HG02973 (cell line): Measurements from ENCODE around the gene CPXM1.
"Not testable (repeated sequence)": the region's sequence is repeated elsewhere in the genome, so short reads cannot be mapped to it uniquely, and the experiment has no call there.

ENCODE experiments used
- ATAC-seq: cut with Tn5 transposase; IDR thresholded peaks from one replicate; pipeline ENCODE4 v1.9.1; 2021; ENCODE audit warnings: moderate library complexity; ENCODE audit not compliant: unreplicated experiment

The CPXM1 gene

DNA sequence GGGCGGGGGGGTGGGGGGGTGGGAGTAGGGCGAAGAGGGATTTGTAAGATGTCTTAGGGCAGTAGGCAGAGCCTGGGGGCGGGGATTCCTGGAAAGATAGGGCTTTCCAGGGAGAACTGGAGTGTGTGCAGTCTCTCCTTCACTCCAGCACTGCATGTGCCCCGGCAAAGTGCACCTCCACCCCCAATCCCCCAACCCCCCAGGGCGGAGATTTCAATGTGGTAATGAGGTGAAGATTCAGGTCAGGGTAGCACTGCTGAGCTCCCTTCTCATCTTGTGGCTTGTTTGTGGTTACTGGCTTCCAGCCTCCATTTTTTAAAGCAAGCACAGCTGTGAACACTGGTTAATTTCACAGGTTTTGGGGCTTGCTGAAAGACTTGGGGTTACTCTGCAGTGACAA is 21.6 kb upstream of the CPXM1 start:
- no peak for ATAC-seq

DNA sequence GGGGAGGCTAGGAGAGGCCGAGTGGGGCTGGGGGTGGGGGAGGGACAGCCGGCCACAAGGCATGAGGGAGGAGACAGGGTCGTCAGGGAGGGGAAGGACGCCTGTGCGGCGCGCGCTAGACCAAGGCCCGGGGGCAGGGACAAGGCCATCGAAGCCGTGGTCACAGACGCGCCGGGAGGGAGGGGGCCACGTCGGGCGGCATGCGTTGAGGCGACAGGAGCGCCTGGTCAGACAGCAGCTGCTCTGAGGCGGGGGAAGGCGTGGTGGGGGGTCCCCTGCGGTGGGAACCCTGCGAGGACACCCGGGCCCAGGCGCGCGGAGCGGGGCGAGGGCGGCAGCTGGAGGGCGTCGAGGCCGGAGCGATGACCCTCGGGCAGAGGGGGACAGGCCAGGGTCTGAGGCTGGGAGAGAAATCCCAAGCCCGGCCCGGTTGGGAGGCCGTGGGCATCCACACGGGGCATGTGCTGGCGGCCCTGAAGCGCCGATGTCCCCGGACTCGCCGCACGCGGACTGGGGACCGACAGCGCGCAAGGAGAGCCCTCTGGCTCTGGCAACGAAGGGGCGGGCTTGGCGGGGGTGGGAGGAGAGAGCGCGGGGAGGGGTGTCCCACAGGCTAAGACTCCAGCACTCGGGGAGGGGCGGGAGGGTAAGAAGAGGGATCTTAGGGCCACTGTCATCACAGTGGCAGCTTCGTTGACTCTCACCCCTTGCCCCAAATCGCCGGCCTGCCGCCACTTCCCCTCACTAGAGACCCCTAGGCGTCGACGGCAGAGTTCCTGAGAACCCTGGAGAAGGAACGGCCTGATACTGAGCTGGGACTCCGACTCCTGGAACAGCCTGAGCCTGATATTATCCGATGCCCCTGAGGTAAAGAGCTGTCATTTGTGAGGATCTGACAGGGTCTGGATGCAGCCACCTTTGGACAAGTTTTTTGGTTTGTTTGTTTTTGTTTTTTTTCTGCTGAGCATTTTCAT is 20.8 kb upstream of the CPXM1 start:
- no peak for ATAC-seq

DNA sequence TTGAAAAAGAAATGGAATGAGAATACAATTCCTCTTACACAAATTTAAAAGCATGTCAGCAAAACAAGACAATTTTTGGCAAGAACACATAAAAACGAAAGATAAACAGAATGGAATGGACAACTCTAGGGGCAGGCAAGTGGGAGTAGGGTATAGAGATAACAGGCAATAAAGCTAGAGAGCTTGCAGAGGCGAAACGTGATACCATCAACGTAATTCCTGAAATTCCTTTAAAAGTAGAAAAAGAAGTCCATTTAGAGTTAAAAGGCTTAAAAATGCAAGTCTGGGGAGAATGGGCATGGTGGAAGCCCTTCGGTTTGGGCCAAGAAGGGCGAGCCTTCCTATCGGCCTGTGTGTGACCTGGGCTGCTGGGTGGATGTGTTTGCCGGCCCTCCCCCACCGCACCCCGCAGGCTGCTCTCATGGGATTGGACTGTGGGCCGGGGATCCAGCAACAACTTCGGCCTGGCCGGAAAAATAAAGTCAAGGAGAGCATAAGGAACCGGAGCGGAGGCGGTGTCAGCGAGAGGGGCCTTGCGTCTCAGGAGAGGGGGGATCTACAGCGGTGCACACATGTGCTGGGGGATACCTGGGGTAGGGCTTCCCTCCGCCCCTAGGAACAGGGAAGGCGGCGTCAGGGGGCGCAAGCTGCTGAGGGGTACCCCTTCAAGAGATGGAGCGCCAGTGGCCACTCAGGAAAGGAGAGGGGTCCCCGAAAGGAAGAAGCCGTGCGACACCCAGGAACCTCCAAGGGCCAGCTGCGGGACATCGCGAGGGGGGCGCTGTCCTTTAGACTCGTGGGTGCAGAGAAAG is 19.9 kb upstream of the CPXM1 start:
- no peak for ATAC-seq

DNA sequence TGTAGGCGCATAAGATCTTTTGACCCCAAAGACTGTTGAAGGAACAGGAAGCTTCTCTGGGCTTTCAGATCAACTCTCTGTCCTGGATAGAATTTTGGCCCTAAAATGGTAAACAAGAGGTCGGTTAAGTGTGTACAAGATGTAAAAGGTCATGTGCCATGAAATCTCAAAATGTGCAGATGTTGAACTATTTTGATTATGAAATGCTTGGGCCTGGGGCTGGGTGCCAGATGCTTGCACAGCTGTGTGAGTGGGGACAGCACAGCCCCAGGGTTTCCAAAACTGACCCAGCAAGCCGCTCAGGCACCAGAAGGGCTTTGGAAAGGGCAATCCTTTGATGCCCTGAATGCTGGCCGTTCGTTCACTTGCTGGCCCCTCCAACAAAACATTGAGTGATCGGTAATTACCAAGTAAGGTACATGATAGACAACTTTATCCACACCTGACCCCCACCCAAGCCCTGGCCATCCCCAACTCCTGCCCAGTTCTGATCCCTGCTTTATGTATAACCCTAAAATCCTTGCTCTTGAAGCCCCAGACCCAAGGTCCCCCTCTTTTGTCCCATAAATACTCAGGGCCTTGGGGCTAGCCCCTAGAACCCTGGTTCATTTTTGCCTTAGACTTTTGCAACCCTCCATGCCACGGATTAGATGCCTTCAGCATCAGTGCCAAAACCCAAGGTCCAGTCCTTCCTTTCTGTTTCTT is 17.6 kb upstream of the CPXM1 start:
- ATAC-seq: no peak

DNA sequence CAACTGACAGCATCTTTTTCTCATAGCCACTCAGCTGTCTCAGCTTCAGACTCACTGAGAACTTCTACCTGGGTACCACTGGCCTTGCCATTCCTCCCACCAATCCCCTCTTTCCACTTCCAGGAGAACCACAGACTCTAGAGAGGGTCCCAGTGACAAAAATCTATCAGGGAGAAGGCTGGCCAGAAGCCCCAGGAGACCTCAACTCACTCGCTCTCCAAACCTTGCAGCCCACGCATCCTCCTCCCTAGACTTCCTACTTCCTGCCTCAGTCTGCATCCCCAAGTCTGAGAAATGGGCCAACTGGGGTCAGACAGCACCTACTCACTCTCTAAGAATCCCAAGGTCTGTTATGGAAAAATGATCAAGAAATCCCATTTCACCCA is 16.9 kb upstream of the CPXM1 start:
- ATAC-seq: no peak

DNA sequence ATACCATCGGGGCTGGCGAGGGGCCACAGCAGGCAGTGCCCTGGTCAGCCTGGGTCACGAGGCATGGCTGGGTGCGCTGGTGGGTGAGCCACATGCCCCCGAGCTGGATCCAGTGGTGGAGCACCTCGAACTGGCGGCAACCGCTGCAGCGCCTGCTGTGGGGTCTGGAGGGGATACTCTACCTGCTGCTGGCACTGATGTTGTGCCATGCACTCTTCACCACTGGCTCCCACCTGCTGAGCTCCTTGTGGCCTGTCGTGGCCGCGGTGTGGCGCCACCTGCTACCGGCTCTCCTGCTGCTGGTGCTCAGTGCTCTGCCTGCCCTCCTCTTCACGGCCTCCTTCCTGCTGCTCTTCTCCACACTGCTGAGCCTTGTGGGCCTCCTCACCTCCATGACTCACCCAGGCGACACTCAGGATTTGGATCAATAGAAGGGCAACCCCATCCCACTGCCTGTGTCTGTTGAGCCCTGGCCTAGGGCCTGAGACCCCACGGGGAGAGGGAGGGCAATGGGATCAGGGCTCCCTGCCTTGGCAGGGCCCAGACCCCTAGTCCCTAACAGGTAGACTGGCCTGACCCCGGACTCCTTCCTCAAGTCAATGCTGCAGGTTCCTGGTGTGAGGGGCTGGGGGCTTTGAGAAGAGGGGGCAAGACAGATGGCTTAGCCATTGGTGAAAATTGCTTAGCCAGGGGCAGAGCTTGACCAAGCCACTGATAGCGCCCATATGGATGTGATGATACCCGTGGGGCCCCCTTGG is 16.3 kb upstream of the CPXM1 start:
- ATAC-seq: no peak

DNA sequence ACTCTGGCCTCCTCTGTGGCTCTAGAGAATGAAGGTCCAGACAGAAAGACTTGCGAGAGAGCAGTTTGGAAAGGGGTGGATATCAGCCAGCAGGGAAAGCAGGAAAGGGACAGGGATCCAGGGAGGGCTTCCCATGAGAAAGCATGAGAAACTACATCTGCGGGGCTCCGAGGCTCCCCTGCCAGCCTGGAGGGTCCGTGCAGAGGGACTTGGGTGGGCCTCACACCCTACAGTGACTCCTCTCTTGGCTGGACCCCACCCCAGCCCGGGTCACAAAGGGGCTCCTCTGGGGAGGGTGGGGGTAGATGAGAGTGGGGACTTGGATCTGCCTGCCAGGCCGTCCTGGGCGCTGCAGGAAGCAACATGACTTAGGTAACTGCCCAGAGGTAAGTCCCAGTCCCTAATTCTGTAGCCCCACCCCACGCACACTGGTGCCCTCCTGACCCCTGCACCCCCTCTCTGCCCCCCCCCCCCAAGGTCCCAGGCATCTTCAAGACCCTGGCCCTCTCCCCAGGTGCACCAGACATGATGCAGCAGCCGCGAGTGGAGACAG is 15.7 kb upstream of the CPXM1 start, which contains the start of gene TMEM239:
TSS of gene TMEM239 (plus strand) at position 335 of the 553 bp plus-strand sequence. CDS start at position 526, 191 bp downstream.
- ATAC-seq: no peak

DNA sequence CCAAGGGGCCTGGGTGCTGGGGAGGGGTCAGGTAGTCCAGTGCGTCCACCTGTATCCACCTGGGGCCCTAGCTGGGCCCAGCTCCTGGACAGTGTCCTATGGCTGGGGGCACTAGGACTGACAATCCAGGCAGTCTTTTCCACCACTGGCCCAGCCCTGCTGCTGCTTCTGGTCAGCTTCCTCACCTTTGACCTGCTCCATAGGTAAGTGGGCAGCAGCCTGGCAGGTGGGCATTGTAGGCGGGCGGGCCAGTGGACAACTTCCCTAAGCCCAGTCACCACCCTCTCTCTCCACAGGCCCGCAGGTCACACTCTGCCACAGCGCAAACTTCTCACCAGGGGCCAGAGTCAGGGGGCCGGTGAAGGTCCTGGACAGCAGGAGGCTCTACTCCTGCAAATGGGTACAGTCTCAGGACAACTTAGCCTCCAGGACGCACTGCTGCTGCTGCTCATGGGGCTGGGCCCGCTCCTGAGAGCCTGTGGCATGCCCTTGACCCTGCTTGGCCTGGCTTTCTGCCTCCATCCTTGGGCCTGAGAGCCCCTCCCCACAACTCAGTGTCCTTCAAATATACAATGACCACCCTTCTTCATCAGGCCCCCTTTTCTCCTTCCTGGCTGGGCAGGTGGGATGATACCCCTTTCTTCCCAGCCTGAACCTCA is 14.9 kb upstream of the CPXM1 start:
- no peak for ATAC-seq

DNA sequence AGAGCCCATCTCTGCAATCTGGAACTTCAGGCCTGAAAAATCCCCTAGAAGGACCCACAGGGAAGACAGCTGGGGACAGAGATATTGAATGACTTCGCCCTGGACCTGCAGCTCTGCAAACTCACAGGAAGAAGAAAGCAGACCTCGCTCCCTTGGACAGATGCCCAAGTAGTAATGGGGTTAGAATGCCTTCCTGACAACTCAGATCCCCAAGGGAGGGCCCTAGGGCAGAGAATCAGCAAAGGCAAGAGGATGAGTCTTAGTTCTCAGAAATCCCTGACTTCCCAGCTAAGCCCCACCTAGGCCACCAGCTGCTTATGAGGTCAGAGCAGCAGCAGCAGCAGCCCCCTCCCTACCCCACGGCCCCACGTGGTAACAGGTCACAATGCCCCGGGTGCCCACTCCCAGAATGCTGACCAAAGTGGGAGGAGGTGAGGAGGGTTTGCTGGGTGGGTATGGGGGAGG is 14.2 kb upstream of the CPXM1 start, which contains the start of gene C20orf141:
TSS of gene C20orf141 (plus strand) at position 401 of the 465 bp plus-strand sequence. CDS start 198 bp downstream, outside the sequence.
- ATAC-seq: no peak

DNA sequence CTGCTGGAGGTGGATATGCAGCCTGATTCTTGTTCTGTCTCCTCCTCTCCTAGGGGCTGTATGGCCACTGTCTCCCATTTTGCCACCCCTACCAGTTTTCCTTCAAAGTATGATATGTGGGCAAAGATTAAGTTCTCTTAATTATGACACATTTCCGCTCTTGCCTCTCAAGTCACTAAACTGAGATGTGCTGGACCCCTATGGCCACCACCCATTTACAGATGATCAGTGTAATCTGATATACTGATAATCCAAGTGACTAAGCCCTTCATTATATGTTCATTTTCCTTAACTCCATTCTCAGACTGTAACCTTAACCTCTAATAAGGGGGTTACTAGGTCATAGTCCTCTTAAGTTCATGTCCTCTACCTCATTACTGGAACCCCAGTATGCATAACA is 13.6 kb upstream of the CPXM1 start:
- no peak for ATAC-seq

DNA sequence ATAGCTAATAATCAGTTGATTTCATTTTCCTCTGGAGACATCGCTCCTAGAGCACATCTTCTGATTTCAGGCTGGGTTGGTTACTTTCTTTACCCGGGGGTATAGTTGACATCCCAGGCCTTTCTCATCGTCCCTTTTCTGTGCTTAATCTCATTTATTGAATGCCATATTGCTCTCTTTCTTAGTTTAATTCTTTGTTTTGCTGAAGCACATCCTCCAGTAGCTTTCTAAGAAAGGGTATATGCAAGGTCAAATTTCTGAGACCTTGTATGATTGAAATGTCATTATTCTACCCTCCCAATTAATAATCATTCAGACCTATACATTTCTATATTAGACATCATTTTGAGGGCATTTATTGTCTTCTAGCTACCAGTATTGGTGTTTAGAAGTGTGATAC is 11.8 kb upstream of the CPXM1 start:
- ATAC-seq: no peak

DNA sequence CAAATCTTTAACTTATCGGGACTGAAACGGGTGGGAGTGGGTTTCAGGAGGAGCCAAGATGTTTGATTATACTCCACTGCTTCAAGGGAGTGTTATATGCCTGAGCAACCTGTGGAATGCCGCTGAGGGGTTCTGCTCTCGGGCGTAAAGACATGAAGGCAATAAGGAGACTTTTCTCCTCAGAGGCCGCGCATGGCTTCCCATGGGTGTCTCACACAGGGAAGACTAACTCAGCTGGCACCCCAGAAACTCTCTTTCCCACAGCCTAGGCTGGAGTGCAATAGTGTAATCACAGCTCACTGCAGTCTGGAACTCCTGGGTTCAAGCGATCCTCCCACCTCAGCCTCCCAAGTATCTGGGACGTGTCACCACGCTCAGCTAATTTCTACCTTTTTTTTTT is 9.3 kb upstream of the CPXM1 start:
- no peak for ATAC-seq

DNA sequence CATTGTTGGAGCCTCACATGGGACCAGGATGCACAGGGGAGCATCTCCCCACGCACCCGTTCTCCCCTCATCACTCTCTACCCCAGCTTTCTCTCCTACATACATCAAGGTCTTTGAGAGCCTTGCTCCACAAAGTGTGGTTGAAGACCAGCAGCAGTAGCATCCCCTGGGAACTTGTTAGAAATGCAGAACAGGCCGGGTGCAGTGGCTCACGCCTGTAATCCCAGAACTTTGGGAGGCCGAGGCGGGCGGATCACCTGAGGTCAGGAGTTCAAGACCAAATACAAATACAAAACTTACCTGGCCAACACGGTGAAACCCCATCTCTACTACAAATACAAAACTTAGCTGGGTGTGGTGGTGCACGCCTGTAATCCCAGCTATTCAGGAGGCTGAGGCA is 7.5 kb upstream of the CPXM1 start:
- not testable (repeated sequence) for ATAC-seq

DNA sequence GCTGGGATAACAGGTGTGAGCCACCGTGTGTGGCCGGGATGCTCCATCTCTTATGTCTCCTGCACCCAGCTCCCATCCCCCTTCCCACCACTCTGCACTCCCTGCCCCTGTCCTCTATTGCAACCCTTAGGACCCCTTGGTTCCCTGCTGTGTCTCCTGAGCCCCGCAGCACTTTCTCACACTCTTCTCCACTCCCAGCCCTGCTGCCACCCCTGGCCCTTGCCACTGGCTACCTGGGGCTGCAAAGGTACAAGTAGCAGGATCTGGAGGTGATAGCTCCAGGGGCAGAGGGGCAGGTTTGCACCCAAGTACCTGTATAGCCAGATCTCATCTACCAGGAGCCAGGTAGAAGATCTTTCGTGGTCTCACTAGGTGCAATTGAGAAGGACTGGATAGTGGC is 6.6 kb upstream of the CPXM1 start:
- ATAC-seq: no peak

DNA sequence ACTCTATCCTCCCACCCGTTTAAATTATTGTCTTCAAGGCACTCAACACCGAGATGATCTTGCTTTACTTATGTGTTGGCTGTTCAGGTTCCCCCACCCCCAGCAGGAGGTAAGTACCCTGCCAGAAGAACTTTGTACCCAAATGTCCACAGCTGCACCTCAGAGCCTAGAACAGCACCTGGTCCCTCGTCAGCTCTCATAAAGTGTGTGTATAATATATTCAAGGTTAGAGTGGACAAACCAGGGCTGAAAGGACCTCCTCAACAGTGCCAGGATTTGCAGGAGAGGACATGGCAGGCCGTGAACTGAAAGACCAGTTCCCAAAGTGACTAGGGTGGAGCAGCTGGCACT is 5.9 kb upstream of the CPXM1 start:
- ATAC-seq: no peak

DNA sequence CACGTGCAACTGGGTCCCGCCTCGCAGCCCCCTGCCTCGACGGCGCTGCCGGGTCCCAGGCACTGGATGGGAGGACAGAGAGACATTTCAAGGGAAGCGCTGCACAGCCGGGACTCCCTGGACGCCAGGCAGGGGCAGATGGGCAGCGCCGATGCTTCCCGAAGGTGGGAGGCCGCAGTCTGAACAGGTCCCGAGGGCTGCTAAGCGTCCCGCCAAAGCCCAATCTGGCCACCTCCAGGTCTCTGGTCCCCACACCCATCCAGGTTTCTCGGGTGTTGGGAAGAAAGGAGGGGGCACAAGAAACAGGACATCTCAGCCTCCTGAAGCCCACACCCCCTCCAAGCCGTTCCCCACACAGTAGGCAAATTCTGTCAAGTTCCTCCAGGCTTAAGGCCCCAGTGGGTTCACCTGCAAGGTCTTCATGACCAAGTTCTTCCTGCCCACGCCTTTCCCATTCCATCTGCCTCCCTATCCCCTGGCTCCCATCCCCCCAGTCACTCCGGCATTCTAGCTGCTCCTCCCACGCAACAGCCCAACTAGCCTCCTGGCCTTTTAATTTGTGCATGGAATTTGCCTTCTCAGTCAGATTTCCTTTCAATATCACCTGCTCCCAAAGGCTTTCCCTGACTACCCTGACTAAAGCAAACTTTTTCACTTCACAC is 5.4 kb upstream of the CPXM1 start:
- ATAC-seq: no peak

DNA sequence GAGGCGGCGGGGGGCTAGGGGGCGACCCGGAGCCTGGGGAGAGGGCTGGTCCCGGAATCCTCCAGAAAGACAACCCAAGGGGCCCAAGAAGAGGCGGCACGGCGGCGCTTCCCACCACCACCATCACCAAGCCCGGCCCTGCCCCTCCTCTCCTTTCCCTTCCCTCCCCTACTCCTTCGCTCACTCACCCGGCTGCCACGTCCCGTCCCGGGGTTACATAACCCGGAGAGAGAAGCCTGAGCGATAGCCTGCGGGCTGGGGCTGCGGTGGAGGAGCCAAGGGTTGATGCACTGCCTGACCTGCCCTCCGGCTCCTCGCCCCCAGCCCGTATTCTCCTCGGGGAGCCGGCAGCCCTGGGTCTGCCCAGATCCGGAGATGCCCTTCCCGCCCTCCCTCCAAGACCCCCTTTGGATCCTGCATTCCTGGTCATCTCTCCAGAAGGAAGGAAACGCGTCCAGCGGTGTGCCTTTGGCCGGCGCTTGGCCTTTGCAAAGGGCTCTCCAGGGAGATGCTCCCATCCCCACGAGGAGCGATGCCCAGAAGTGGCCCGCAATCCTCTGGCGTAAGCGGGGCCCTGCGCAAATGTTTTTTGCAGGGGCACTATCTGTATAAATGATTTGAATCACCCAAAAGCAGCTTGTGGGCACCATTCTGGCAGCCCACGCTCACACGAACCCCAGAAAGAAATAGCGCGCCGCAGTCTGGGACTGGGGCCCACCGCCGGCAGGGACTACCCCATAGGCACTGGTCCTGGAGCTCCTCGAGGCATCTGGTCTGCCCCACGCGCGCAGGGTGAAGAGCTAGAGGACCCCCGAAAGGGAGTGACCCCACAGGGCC is 4.6 kb upstream of the CPXM1 start:
- no peak for ATAC-seq
